ENCODE measurements around the gene NAA50. TPM values are rescaled to one million over a fixed set of nuclear protein-coding genes. Genes with fewer than 3 reads are reported as not detected.

NAA50 gene
- total RNA-seq, 1 experiment from 2014 or later: 156 TPM

- BruUV-seq (replicated peaks): no TSS peak
- CTCF ChIA-PET: interaction anchor here (0.9 kb wide), 1 partner anchor 24 kb away, joined by 6 read pairs; no protein-coding TSS in a partner anchor
- Mint-ChIP-seq H3K4me3 (ENCODE audit: low read depth, unreplicated experiment) (no peak within 1 kb of the TSS), H3K27me3 (ENCODE audit: unreplicated experiment) (no peaks in the 10 kb centered on the region), H3K9me3 (ENCODE audit: low read depth, unreplicated experiment) (no peaks in the 10 kb centered on the region), H3K27ac (ENCODE audit: unreplicated experiment) (peak within 1 kb of the TSS; percentile 73), H3K36me3 (ENCODE audit: insufficient read depth, unreplicated experiment) (peaks cover 7% of the 10 kb centered on the region), H3K4me1 (ENCODE audit: low read depth, unreplicated experiment) (peaks cover 8% of the 10 kb centered on the region)
- DNase-seq: peak; percentile 78
- no peak for TF ChIP-seq CTCF (IDR thresholded peaks at IDR 0.05; ENCODE audit: unreplicated experiment)
- intact Hi-C loops (cut with micrococcal nuclease; ENCODE audit: unreplicated experiment): no loop called here
These were observed 50.0 kb downstream of the NAA50 start, which contains the start of gene USF3 for GRCh38 chr3:113695786-113696645. USF3 (minus strand) TSS chr3:113696642; CDS start chr3:113674878, 21,764 bp downstream.

- DNase-seq: no peak
- Mint-ChIP-seq H3K9me3 (ENCODE audit: low read depth, unreplicated experiment) (no peaks in the 10 kb centered on the region), H3K27ac (ENCODE audit: unreplicated experiment) (peak overlapping the region; percentile 73), H3K4me3 (ENCODE audit: low read depth, unreplicated experiment) (no peak overlapping the region), H3K27me3 (ENCODE audit: unreplicated experiment) (no peaks in the 10 kb centered on the region), H3K36me3 (ENCODE audit: insufficient read depth, unreplicated experiment) (peaks cover 7% of the 10 kb centered on the region), H3K4me1 (ENCODE audit: low read depth, unreplicated experiment) (peaks cover 8% of the 10 kb centered on the region)
- CTCF ChIA-PET: no interaction called here
- TF ChIP-seq CTCF (IDR thresholded peaks at IDR 0.05; ENCODE audit: unreplicated experiment): no peak
- intact Hi-C loops (cut with micrococcal nuclease; ENCODE audit: unreplicated experiment): no loop called here
- BruUV-seq (replicated peaks): TSS peak; percentile 50
These were observed 50.6 kb downstream of the NAA50 start for GRCh38 chr3:113695431-113695785.

GRCh38 chr3:113690482-113690881 is 55.6 kb downstream of the NAA50 start:
- peaks cover 8% of the 10 kb centered on the region for H3K4me1 Mint-ChIP-seq (ENCODE audit: low read depth, unreplicated experiment)
- intact Hi-C loops (cut with micrococcal nuclease; ENCODE audit: unreplicated experiment): no loop called here
- H3K36me3 Mint-ChIP-seq (ENCODE audit: insufficient read depth, unreplicated experiment): peaks cover 1% of the 10 kb centered on the region
- TF ChIP-seq CTCF (IDR thresholded peaks at IDR 0.05; ENCODE audit: unreplicated experiment): no peak
- CTCF ChIA-PET: no interaction called here
- DNase-seq: no peak
- no peaks in the 10 kb centered on the region for H3K9me3 Mint-ChIP-seq (ENCODE audit: low read depth, unreplicated experiment)
- no TSS peak for BruUV-seq (replicated peaks)
- no peak overlapping the region for H3K4me3 Mint-ChIP-seq (ENCODE audit: low read depth, unreplicated experiment)
- H3K27ac Mint-ChIP-seq (ENCODE audit: unreplicated experiment): no peak overlapping the region
- H3K27me3 Mint-ChIP-seq (ENCODE audit: unreplicated experiment): no peaks in the 10 kb centered on the region

- no peak for TF ChIP-seq CTCF (IDR thresholded peaks at IDR 0.05; ENCODE audit: unreplicated experiment)
- no peak for DNase-seq
- H3K27ac Mint-ChIP-seq (ENCODE audit: unreplicated experiment): no peak overlapping the region
- no TSS peak for BruUV-seq (replicated peaks)
- H3K27me3 Mint-ChIP-seq (ENCODE audit: unreplicated experiment): no peaks in the 10 kb centered on the region
- intact Hi-C loops (cut with micrococcal nuclease; ENCODE audit: unreplicated experiment): no loop called here
- no peak overlapping the region for H3K4me3 Mint-ChIP-seq (ENCODE audit: low read depth, unreplicated experiment)
- H3K36me3 Mint-ChIP-seq (ENCODE audit: insufficient read depth, unreplicated experiment): no peaks in the 10 kb centered on the region
- CTCF ChIA-PET: no interaction called here
- no peaks in the 10 kb centered on the region for H3K4me1 Mint-ChIP-seq (ENCODE audit: low read depth, unreplicated experiment)
- H3K9me3 Mint-ChIP-seq (ENCODE audit: low read depth, unreplicated experiment): no peaks in the 10 kb centered on the region
These were observed 59.9 kb downstream of the NAA50 start for GRCh38 chr3:113685956-113686721.
